Measurements from ENCODE around the gene KCNE4. TPM values are rescaled to one million over a fixed set of nuclear protein-coding genes. Genes with fewer than 3 reads are reported as not detected.

Gene KCNE4
- not detected in 2 replicates for total RNA-seq (2014; rRNA removed; shearing (Covaris generic))

- in situ Hi-C loops (cut with HindIII; ENCODE audit: low sequenced_read_pairs), result no loop called here
- no peak for DNase-seq (ENCODE audit: low spot score)
These were observed at the start of gene KCNE4 for GRCh38 chr2:223051693-223052289. TSS of gene KCNE4 (plus strand) at chr2:223052190. CDS start at chr2:223052831, 641 bp downstream.

- in situ Hi-C loops (cut with HindIII; ENCODE audit: low sequenced_read_pairs), result no loop called here
- DNase-seq (ENCODE audit: low spot score), result no peak
These were observed 48.8 kb upstream of the KCNE4 start for GRCh38 chr2:223003191-223003590.

GRCh38 chr2:223005496-223005895 lies 46.5 kb upstream of the KCNE4 start:
- no peak for DNase-seq (ENCODE audit: low spot score)
- in situ Hi-C loops (cut with HindIII; ENCODE audit: low sequenced_read_pairs), result no loop called here

GRCh38 chr2:223007531-223007930 lies 44.5 kb upstream of the KCNE4 start:
- in situ Hi-C loops (cut with HindIII; ENCODE audit: low sequenced_read_pairs), result no loop called here
- no peak for DNase-seq (ENCODE audit: low spot score)

GRCh38 chr2:223008162-223008561 lies 43.8 kb upstream of the KCNE4 start:
- in situ Hi-C loops (cut with HindIII; ENCODE audit: low sequenced_read_pairs), result no loop called here
- no peak for DNase-seq (ENCODE audit: low spot score)

GRCh38 chr2:223008956-223009355 lies 43.0 kb upstream of the KCNE4 start:
- in situ Hi-C loops (cut with HindIII; ENCODE audit: low sequenced_read_pairs), result no loop called here
- DNase-seq (ENCODE audit: low spot score), result no peak

GRCh38 chr2:223010641-223011040 lies 41.3 kb upstream of the KCNE4 start:
- DNase-seq (ENCODE audit: low spot score), result no peak
- in situ Hi-C loops (cut with HindIII; ENCODE audit: low sequenced_read_pairs), result no loop called here

- DNase-seq (ENCODE audit: low spot score), result no peak
- in situ Hi-C loops (cut with HindIII; ENCODE audit: low sequenced_read_pairs), result no loop called here
These were observed 39.7 kb upstream of the KCNE4 start for GRCh38 chr2:223012291-223012690.

GRCh38 chr2:223019390-223019930 lies 32.5 kb upstream of the KCNE4 start:
- DNase-seq (ENCODE audit: low spot score), result no peak
- in situ Hi-C loops (cut with HindIII; ENCODE audit: low sequenced_read_pairs), result no loop called here

- in situ Hi-C loops (cut with HindIII; ENCODE audit: low sequenced_read_pairs), result no loop called here
- no peak for DNase-seq (ENCODE audit: low spot score)
These were observed 31.8 kb upstream of the KCNE4 start for GRCh38 chr2:223019987-223020717.

GRCh38 chr2:223020971-223021675 lies 30.9 kb upstream of the KCNE4 start:
- in situ Hi-C loops (cut with HindIII; ENCODE audit: low sequenced_read_pairs), result no loop called here
- no peak for DNase-seq (ENCODE audit: low spot score)

- in situ Hi-C loops (cut with HindIII; ENCODE audit: low sequenced_read_pairs), result no loop called here
- no peak for DNase-seq (ENCODE audit: low spot score)
These were observed 25.5 kb upstream of the KCNE4 start for GRCh38 chr2:223026357-223027110.

GRCh38 chr2:223027442-223027841 lies 24.5 kb upstream of the KCNE4 start:
- in situ Hi-C loops (cut with HindIII; ENCODE audit: low sequenced_read_pairs), result no loop called here
- DNase-seq (ENCODE audit: low spot score), result no peak

GRCh38 chr2:223029287-223029686 lies 22.7 kb upstream of the KCNE4 start:
- in situ Hi-C loops (cut with HindIII; ENCODE audit: low sequenced_read_pairs), result no loop called here
- no peak for DNase-seq (ENCODE audit: low spot score)

GRCh38 chr2:223032187-223033142 lies 19.5 kb upstream of the KCNE4 start:
- in situ Hi-C loops (cut with HindIII; ENCODE audit: low sequenced_read_pairs), result no loop called here

GRCh38 chr2:223034221-223034975 lies 17.6 kb upstream of the KCNE4 start:
- in situ Hi-C loops (cut with HindIII; ENCODE audit: low sequenced_read_pairs), result no loop called here
- no peak for DNase-seq (ENCODE audit: low spot score)

More at GRCh38 chr2:223032187-223033142, 19.5 kb upstream of the KCNE4 start:
- no peak for DNase-seq (ENCODE audit: low spot score)

- in situ Hi-C loops (cut with HindIII; ENCODE audit: low sequenced_read_pairs), result no loop called here
- no peak for DNase-seq (ENCODE audit: low spot score)
These were observed 15.1 kb upstream of the KCNE4 start for GRCh38 chr2:223036790-223037444.

Measured in G401 (cell line).